ENCODE measurements around the gene OR2AG1.

- TF ChIP-seq CTCF (IDR thresholded peaks at IDR 0.05) (peak; percentile 33 to 59 (median 45)), POLR2A (IDR thresholded peaks at IDR 0.05) (no peak), EP300 (IDR thresholded peaks at IDR 0.05) (no peak)
Observed at GRCh38 chr11:6757373-6757967, 25.4 kb upstream of the OR2AG1 start.

Data from tibial nerve (tissue), 4 donors.